Thyroid gland (tissue), 4 donors: ENCODE data around the gene STRIP2.

Source experiments
- POLR2A ChIP-seq, 2 donors: fragments of 450-650 bp; IDR thresholded peaks; one replicate each; pipeline ENCODE4 v1.6.1; 2017; ENCODE audit warnings: antibody characterized with exemption in 2 of 2, mild to moderate bottlenecking in 2 of 2, moderate library complexity in 1 of 2
- TF ChIP-seq, protein P1 (sequence below), 6 experiments: fragments of 200-600 bp in 3 of 6; fragments of 450-650 bp in 3 of 6; sonication (generic) in 3 of 6; IDR thresholded peaks; one replicate each; pipeline ENCODE4 v1.5.1; 2016 to 2019; ENCODE audit warnings: antibody characterized with exemption in 6 of 6, mild to moderate bottlenecking in 2 of 6, inconsistent platforms in 1 of 6, moderate library complexity in 1 of 6

DNA sequence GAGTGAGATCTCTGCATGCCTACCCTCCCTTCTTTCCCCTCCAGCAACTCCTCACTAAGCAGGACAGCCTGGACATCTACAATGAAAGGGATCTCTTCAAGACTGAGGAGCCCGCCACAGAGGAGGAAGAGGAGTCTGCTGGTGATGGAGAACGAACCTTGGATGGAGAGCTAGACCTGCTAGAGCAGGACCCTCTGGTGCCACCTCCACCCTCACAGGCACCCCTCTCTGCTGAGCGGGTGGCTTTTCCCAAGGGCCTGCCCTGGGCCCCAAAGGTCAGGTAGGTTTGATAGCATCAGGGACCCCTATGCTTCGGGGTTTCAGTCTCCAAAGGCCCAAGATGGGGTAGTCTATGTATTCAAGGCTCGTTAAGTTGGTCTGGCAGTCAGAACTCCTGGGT is 23.9 kb downstream of the STRIP2 start:
- TF ChIP-seq, protein P1, sequence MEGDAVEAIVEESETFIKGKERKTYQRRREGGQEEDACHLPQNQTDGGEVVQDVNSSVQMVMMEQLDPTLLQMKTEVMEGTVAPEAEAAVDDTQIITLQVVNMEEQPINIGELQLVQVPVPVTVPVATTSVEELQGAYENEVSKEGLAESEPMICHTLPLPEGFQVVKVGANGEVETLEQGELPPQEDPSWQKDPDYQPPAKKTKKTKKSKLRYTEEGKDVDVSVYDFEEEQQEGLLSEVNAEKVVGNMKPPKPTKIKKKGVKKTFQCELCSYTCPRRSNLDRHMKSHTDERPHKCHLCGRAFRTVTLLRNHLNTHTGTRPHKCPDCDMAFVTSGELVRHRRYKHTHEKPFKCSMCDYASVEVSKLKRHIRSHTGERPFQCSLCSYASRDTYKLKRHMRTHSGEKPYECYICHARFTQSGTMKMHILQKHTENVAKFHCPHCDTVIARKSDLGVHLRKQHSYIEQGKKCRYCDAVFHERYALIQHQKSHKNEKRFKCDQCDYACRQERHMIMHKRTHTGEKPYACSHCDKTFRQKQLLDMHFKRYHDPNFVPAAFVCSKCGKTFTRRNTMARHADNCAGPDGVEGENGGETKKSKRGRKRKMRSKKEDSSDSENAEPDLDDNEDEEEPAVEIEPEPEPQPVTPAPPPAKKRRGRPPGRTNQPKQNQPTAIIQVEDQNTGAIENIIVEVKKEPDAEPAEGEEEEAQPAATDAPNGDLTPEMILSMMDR (IDR thresholded peaks at IDR 0.05): no peak
- no peak for TF ChIP-seq POLR2A (IDR thresholded peaks at IDR 0.05)
